ENCODE measurements around the gene HTR3A. TPM values are rescaled to one million over a fixed set of nuclear protein-coding genes. Genes with fewer than 3 reads are reported as not detected.
"Not testable (repeated sequence)": the region's sequence is repeated elsewhere in the genome, so short reads cannot be mapped to it uniquely, and the experiment has no call there.

HTR3A gene
- total RNA-seq, 1 experiment from 2014 or later = not detected

DNA sequence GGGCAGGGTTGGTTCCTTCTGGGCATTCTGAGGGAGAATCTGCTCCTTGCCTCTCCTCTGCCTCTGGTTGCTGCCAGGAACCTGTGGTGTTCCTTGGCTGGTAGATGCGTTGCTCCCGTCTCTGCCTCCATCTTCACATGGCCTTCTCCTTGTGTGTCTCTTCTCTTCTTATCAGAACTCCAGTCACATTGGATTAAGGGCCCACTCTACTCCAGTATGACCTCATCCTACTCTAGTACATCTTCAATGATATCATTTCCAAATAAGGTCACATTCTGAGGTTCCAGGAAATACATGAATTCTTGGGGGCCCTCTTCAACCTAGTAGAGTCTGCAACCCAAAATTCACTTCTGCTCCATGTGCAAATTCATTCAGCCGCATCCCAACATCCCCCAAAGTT is 37.0 kb upstream of the HTR3A start:
- CTCF ChIA-PET = no interaction called here
- no TSS peak for BruUV-seq (replicated peaks)
- intact Hi-C loops (cut with micrococcal nuclease; ENCODE audit: unreplicated experiment) = no loop called here

GRCh38 chr11:113942256-113942655 is 32.7 kb upstream of the HTR3A start:
- Histone ChIP-seq H3K27me3 (replicated peaks; ENCODE audit: control insufficient read depth, insufficient read depth, low read length) (no peaks in the 10 kb centered on the region), H3K9me3 (no peaks in the 10 kb centered on the region), H3K4me1 (no peaks in the 10 kb centered on the region), H3K4me3 (ENCODE audit: low read depth, low read length) (no peak overlapping the region), H3K36me3 (ENCODE audit: control insufficient read depth, insufficient read depth, low read length) (no peaks in the 10 kb centered on the region)
- TF ChIP-seq CTCF (IDR thresholded peaks at IDR 0.05; ENCODE audit: insufficient read depth in 1 of 2, low read depth in 1 of 2, low read length in 1 of 2, severe bottlenecking in 1 of 2, unreplicated experiment in 1 of 2) = no peak
- Mint-ChIP-seq H3K27me3 (ENCODE audit: insufficient read depth, unreplicated experiment) (peaks cover 6% of the 10 kb centered on the region), H3K36me3 (ENCODE audit: insufficient read depth, unreplicated experiment) (no peaks in the 10 kb centered on the region), H3K9me3 (ENCODE audit: unreplicated experiment) (no peaks in the 10 kb centered on the region), H3K4me1 (ENCODE audit: low read depth, unreplicated experiment) (no peaks in the 10 kb centered on the region), H3K4me3 (ENCODE audit: unreplicated experiment) (no peak overlapping the region), H3K27ac (ENCODE audit: unreplicated experiment) (no peak overlapping the region)
- ChIA-PET POLR2A (no interaction called here), CTCF (no interaction called here)
- no peak for DNase-seq
- intact Hi-C loops (cut with micrococcal nuclease; ENCODE audit: unreplicated experiment) = no loop called here
- BruUV-seq (replicated peaks) = no TSS peak

More for the DNA sequence above, 37.0 kb upstream of the HTR3A start:
- no peak for TF ChIP-seq CTCF (IDR thresholded peaks at IDR 0.05; ENCODE audit: insufficient read depth in 1 of 2, low read depth in 1 of 2, low read length in 1 of 2, severe bottlenecking in 1 of 2, unreplicated experiment in 1 of 2)
- H3K27me3 Mint-ChIP-seq (ENCODE audit: insufficient read depth, unreplicated experiment) = peaks cover 26% of the 10 kb centered on the region
- no peaks in the 10 kb centered on the region for H3K36me3 Mint-ChIP-seq (ENCODE audit: insufficient read depth, unreplicated experiment)
- DNase-seq = no peak
- H3K27ac Mint-ChIP-seq (ENCODE audit: unreplicated experiment) = no peak overlapping the region
- POLR2A ChIA-PET = no interaction called here
- Histone ChIP-seq H3K9me3 (no peaks in the 10 kb centered on the region), H3K4me1 (no peaks in the 10 kb centered on the region), H3K36me3 (ENCODE audit: control insufficient read depth, insufficient read depth, low read length) (no peaks in the 10 kb centered on the region), H3K27me3 (replicated peaks; ENCODE audit: control insufficient read depth, insufficient read depth, low read length) (no peaks in the 10 kb centered on the region; the same call in 1 of the 2 replicates), H3K4me3 (ENCODE audit: low read depth, low read length) (no peak overlapping the region)
- H3K4me1 Mint-ChIP-seq (ENCODE audit: low read depth, unreplicated experiment) = peaks cover 6% of the 10 kb centered on the region
- no peaks in the 10 kb centered on the region for H3K9me3 Mint-ChIP-seq (ENCODE audit: unreplicated experiment)
- no peak overlapping the region for H3K4me3 Mint-ChIP-seq (ENCODE audit: unreplicated experiment)

- H3K4me3 ChIP-seq (ENCODE audit: low read depth, low read length); intact Hi-C loops (cut with micrococcal nuclease; ENCODE audit: unreplicated experiment); BruUV-seq (replicated peaks); H3K9me3 ChIP-seq; POLR2A ChIA-PET; H3K36me3 ChIP-seq (ENCODE audit: control insufficient read depth, insufficient read depth, low read length); H3K27me3 ChIP-seq (replicated peaks; ENCODE audit: control insufficient read depth, insufficient read depth, low read length); H3K36me3 Mint-ChIP-seq (ENCODE audit: insufficient read depth, unreplicated experiment); H3K4me1 ChIP-seq; H3K27me3 Mint-ChIP-seq (ENCODE audit: insufficient read depth, unreplicated experiment); H3K4me1 Mint-ChIP-seq (ENCODE audit: low read depth, unreplicated experiment); DNase-seq; H3K9me3 Mint-ChIP-seq (ENCODE audit: unreplicated experiment); H3K27ac Mint-ChIP-seq (ENCODE audit: unreplicated experiment); H3K4me3 Mint-ChIP-seq (ENCODE audit: unreplicated experiment): not testable (repeated sequence)
- CTCF ChIA-PET = interaction anchor here (0.7 to 1.6 kb wide), 2 partner anchors 50 to 110 kb away, joined by 3 to 4 read pairs; no protein-coding TSS in a partner anchor
Measured at GRCh38 chr11:113946162-113946561, 28.7 kb upstream of the HTR3A start.

- Histone ChIP-seq H3K36me3 (ENCODE audit: control insufficient read depth, insufficient read depth, low read length) (no peaks in the 10 kb centered on the region), H3K27me3 (replicated peaks; ENCODE audit: control insufficient read depth, insufficient read depth, low read length) (no peaks in the 10 kb centered on the region), H3K9me3 (no peaks in the 10 kb centered on the region), H3K4me3 (ENCODE audit: low read depth, low read length) (no peak overlapping the region), H3K4me1 (no peaks in the 10 kb centered on the region)
- BruUV-seq (replicated peaks) = no TSS peak
- H3K4me1 Mint-ChIP-seq (ENCODE audit: low read depth, unreplicated experiment) = no peaks in the 10 kb centered on the region
- no peak overlapping the region for H3K27ac Mint-ChIP-seq (ENCODE audit: unreplicated experiment)
- TF ChIP-seq CTCF (IDR thresholded peaks at IDR 0.05; ENCODE audit: insufficient read depth in 1 of 2, low read depth in 1 of 2, low read length in 1 of 2, severe bottlenecking in 1 of 2, unreplicated experiment in 1 of 2) = no peak
- no peak for DNase-seq
- H3K9me3 Mint-ChIP-seq (ENCODE audit: unreplicated experiment) = no peaks in the 10 kb centered on the region
- no peak overlapping the region for H3K4me3 Mint-ChIP-seq (ENCODE audit: unreplicated experiment)
- intact Hi-C loops (cut with micrococcal nuclease; ENCODE audit: unreplicated experiment) = no loop called here
- H3K36me3 Mint-ChIP-seq (ENCODE audit: insufficient read depth, unreplicated experiment) = no peaks in the 10 kb centered on the region
- H3K27me3 Mint-ChIP-seq (ENCODE audit: insufficient read depth, unreplicated experiment) = peaks cover 12% of the 10 kb centered on the region
- ChIA-PET POLR2A (no interaction called here), CTCF (no interaction called here)
Measured at GRCh38 chr11:113947994-113948393, 26.9 kb upstream of the HTR3A start.

All from Caco-2 (cell line).